NCI-H1048 (cell line): ENCODE data around the gene CACNB4.

ENCODE experiments used
- DNase-seq: peaks from one replicate; lab custom pipeline; 2025; lab: John Stamatoyannopoulos, UW

The CACNB4 gene

DNA sequence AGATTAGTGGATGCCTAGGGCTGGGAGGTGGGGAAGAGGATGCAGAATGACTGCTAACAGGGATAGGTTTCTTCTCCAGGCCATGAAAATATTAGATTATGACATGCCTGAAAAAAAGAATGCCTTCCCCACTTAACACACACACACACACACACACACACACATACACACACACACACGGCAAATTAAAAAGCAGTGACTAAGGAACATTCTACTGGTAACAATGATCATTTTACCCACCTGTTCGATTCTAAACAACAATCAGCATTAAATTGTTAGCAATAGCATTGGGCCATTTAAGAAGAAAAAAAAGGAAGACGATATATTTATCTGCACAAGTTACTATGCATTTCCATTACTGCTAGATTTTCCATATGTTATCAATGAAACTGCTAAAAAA is 10.8 kb downstream of the CACNB4 start:
- no peak for DNase-seq

DNA sequence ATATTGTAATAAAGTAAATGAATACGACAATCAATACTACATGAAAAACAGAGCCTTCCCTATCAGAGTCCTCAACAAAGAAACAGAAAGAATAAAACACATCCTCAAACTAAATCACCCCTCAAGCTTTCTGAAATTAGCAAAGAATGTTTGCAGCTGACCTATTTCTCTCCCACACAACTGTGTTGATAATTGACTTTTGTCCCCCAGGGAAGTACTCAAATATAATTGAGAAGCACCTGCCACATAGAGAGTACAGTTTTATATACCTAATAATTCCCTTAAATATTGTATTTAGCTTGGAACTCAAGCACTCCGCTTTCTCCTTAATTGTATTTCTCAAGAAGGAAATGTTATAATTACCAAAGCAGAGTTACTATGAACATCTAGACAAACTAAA is 12.6 kb downstream of the CACNB4 start:
- DNase-seq, result no peak

DNA sequence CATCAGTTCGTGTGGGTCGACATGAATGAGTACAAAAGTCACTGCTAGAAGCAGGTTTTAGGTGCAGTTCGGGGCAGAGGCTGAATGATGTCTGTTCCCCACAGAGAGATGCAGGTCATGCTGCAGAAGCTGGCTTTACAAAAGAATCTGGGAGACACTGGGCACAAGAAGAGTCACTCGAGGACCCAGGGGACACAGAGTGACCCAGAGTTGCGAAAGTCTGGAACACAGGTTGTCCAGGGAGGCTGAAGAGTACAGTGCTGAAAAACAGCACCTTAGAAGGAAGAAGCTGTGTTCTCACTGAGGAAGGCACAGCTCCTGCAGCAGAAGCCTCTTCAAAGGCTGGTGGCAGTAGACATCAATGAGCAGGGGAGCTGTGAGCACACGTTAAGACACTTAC is 14.8 kb downstream of the CACNB4 start:
- DNase-seq, result no peak

DNA sequence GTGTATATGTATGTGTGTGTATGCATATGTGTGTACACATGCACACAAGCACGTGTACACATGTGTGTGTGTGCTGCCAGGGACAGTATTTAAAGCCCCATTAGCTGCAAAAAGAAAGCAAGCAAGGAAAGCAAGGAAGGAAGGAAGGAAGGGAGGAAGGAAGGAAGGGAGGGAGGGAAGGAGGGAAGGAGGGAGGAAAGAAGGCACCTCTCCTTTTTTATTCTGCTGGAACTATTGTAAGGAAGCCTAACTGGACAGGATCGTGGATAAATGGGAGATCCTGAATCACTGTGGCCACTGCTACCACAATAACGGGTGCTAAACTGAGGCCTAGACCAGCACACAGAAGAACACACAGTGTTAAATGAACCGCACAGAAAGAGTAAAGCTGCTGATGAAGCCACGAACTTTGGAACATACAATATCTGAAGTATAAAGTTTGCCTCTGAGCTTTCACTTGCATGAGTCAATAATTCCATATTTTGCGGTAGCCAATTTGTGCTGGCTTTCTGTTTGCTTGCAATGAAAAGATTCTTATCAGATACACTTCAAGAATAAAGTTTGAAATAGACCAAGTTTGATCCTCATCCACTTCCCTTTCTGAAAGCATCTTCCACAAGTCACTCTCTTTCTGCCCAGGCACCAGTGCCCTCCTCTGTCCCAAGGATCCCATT is 15.5 kb downstream of the CACNB4 start:
- no peak for DNase-seq

DNA sequence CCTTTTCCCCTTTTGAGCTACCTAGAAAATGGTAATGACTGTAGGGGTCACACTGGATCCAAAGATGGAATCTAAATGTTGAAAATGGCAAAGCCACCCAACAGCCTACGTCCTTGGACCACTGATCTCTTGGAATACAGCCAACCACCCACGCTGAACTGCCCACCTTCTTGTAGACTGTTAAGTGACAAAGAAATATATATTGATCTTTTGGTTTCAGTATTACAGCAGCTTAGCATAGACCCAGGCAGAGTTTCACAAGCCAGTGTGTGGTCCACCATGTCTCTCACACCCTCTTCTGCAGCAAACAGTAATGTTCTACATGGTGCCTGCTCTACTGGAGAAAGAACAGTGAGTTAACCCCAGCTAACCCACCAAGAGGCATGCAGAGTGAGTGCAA is 20.2 kb downstream of the CACNB4 start:
- DNase-seq, result no peak

DNA sequence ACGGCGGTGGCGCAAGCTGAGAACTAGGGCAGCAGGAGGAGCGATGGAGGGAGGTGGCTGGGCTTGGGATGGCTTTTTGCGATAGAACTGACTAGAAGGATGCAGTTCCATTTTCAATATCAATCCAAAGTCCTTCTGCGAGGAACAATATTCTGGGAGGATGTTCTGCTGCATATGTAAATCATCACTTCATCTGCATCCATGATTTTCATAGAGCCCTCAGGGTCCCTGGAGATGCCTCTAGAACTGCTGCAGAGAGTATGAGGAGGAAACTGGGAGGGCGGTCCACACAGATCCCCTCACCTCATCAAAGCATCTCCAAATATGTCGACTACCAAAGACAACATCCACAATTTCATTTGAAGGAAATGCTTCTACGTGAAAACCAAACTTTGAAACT is 20.8 kb downstream of the CACNB4 start:
- no peak for DNase-seq

DNA sequence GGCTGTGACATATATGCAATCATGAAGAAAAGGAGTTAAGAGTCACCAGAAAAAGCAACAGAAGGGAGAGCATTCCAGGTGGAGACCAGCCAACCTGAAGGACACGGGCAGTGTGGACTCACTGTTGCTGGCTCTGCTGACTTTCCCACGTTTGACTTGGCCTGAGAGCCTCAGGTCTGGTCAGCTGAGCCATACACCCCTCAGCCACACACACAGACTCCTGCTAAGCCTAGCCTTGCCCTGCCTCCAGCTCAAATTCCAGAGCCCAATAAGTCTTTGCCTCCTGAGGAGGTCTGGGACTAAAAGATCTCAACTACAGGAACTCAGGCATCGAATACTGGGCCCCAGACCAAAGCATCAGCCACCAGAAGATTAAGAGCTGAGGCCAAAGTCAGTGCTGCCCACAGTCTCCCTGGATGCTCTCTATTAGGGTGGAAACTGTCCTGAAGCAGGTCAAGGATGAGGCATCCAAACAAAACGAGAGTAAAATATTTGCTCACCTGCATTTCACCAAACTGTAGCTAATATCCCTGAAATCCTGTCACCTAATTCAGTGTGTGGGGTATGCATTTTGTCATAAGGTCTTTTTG is 23.3 kb downstream of the CACNB4 start:
- DNase-seq, result no peak

DNA sequence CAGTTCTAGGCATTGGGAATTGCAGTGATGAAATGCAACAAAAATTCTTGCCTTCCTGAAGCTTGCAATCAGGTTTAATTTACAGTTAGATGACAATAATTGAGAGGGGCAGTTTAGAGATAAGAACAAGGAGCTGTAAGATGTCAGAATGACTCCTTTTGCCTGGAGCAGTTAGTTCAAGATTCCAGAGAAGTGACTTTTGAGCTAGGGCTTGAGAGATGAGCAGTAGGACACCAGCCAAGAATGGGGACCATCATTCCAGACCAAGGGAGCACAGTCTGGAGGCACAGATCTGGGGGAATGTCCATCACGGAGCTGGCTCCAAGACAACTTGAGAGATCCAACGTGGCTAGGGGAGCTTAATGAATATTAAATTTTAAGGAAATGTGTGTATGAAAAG is 26.8 kb downstream of the CACNB4 start:
- DNase-seq, result no peak

DNA sequence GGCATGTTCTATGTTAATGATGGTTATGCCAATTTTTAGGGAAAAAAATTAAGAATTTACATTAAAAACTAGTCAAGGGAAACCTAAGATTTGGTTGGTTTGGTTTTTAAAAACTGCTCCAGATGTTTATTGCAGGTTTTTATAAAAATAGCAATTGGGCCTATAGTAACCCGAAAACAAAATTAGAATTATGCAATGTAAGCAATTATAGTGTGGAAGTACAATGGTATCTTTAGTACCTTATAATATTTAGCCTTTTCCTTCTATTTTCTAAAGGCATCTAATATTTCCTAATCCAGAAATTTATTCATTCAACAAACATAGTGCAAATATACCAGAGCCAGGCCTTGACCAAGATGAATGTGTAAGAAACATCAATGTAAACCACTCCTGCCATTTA is 27.3 kb downstream of the CACNB4 start:
- no peak for DNase-seq

DNA sequence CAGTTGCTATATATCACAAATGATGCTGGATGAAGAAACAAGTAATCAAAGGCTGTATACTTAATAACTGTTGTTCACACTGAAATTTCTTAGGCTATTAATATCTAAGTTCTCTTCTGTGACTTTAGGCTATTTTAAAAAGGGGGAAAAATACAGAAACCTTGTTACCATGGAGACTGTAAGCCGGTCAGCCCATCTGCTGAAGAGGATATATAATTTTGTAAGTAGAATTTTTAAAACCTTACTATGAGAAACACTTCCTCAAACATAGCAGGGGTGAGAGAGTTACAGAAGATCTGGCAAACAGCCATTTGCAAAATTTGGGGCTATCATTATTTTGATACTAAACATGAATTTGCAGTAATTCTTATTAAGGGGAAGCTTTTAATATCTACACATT is 27.8 kb downstream of the CACNB4 start:
- DNase-seq, result no peak

DNA sequence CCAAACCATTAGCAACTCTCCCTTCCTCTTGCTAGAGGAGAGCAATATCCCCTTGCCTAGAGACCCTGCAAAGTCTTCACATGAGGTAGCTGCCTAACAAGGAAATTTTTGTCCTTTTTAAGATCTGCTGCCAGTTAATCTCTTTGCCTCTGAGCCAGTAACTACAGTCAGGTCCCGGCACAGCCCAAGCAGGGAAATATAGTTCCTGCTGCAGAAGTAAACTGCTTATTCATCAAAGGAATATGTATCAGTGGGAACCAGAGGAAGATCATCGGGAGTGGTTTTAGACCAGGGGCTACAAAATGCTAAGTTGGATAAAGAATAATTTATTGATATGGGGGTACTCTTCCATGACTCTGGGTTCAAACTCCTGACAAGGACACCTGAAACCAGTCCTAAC is 30.6 kb downstream of the CACNB4 start:
- DNase-seq, result no peak

DNA sequence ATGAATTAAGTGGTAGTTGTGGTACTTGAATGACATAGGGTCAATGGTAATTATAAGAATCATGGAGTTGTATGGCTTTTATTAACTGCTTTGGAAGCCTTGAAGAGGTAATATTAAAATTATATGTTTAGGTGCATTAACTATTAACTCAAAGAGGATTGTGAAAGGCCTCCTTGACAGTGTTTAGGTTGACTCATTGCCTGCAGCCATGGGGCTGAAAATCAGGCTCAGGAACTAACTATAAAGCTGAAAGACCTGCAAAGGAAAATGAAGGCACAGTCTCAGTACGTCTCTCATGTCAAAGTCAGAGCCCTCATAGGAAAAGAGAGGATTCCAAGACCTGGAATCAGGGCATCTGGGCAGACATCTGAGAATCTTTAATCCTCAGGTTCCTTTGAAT is 31.0 kb downstream of the CACNB4 start:
- DNase-seq, result no peak

DNA sequence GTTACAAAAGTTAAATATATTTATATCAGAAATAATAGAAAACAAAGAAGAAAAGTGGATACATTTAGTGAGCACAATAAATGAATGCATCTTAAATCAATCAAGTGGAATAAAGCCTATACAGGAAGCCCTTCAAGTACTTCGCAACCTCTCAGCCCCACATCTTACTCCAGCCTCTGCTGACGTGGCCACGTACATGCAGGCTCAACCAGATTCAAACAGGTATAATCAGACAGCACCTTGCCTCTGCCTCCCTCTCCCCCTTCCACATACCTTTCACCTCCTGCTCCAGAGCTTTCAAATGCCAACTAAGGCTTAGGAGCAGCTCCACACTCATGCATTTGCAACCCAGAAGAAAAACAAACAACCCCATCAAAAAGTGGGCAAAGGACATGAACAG is 32.9 kb downstream of the CACNB4 start:
- DNase-seq, result no peak

DNA sequence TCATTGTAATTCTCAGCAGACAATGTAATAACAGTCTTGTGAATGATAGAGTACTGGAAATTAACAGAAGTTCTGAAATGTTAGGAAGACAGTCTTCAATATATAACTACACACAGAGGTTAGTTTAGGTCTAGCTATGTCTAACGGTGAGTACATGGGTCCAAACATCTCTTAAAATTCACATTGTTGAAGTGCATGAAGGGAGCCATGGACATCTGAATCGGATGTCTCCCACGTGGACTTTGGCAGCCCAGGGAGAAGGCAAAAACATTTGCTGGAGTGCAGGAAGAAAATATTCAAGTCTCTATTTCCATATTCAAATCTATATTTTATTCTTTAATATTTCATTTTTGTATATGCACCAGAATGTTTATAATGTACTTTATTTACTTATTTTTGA is 34.8 kb downstream of the CACNB4 start:
- no peak for DNase-seq

DNA sequence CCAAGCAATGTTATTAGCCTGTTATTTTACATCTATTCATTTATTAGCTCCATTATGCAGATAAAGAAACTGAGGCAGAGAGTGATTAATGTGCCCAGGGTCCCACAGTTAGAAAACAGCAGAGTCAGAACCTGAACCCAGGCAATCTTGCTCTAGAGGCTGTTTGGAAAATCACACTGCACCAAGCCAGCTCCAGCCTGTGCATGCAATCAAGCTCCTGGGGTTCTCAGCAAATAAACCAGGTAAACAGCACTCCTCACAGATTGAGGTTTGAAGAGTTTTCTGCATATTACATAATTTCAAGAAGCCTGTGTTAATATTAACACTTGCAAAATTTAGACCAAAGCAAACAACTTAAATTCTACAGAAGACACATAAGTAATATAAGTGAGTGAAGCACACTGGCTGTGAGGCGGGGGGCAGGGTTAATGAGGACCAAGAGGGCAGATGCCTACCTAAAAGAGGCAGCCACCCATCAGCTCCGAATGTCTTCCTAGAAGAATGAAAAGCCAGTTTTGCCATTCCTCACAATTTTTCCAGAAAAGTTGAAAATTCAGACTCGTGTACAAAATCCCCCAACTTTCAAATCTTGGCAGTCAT is 35.4 kb downstream of the CACNB4 start:
- DNase-seq, result no peak

DNA sequence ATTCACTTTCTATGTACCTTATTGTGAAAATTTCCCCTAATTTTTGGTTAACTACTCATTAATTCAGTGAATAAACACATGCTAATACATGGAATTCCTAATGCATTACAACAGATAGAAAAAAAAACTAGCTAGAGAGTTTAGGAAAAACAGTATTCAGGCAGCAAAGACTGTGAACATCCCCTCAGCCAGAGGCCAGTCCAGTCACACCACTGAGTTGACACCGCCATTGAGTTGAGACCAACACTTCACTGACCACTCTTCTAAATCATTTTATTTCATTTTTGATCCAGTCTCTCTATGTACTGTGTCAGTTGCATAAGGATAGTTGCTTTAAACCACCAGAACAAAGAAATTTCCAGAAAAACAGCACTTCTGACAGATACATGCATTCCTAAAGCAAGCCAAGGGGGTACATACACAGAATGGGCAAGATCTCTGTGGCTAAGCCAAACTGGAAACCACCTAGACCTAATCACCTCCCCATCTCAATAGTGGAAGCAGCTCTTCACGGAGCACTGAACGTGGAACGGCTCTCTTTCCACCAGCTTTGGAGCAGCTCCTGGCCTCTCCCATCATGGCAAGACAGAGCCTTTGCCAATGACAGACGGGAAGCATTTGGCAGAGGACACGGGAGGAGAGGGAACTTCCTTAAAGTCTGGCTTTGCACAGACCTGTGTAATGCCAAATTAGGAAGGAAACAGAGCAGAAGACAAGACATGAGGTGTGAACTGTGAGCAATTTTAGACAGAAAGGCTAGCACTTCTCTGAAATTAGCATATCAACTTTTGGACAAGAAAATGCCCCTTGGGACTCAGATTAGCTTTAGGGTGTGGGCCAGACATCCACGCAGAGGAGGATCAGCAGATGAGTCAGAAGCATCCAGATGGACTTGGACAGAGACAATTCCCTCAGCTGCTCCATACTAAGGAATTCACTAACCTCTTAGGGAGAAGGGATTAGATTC is 36.4 kb downstream of the CACNB4 start:
- no peak for DNase-seq

DNA sequence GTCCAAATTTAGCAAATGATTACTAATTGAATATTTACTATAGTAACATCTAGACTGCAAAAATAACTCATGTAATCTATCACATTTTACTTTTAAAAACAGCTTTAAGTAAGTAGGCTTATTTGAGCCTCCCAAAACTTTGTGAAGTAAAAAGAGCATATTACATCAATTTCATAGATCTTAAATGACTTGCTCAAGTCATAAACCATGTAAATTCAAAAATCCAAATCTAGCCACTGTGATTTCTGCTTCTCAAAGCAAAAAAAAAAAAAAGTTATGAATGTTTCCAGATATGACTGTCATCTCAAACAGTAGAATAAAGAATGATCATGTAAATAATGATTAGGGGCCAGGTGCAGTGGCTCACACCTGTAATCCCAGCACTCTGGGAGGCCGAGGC is 37.5 kb downstream of the CACNB4 start:
- no peak for DNase-seq

DNA sequence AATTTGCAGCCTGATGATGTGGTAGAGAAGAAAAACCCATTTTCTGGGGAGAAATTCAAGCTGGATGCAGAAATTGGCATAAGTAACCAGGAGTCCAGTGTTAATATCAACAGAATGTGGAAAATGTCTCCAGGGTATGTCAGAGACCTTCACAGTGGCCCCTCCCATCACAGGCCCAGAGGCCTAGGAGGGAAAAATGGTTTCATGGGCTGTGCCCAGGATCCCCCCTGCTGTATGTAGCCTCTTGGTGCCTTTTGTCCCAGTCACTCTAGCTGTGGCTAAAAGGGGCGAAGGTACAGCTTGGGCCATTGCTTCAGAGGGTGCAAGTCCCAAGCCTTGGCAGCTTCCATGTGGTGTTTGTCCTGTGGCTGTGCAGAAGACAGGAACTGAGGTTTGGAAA is 40.2 kb downstream of the CACNB4 start:
- no peak for DNase-seq

DNA sequence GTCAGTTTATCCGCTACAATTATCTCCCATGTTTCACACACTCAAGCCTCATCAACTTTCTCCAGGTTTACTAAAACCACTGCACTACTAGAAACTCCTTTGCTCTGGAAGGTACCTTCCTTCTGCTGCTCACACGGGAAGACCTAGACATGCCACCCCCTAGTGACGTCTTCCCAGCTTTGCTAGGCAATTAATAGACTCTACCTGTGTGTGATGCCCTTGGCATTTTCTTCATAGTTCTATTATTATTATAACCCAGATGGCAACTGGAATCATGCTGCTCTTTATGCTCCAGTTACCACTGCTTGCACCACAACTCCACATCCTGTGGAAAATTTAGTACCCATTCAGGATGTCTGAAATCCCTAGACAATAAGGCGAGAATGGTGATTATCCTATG is 42.4 kb downstream of the CACNB4 start:
- DNase-seq, result no peak

DNA sequence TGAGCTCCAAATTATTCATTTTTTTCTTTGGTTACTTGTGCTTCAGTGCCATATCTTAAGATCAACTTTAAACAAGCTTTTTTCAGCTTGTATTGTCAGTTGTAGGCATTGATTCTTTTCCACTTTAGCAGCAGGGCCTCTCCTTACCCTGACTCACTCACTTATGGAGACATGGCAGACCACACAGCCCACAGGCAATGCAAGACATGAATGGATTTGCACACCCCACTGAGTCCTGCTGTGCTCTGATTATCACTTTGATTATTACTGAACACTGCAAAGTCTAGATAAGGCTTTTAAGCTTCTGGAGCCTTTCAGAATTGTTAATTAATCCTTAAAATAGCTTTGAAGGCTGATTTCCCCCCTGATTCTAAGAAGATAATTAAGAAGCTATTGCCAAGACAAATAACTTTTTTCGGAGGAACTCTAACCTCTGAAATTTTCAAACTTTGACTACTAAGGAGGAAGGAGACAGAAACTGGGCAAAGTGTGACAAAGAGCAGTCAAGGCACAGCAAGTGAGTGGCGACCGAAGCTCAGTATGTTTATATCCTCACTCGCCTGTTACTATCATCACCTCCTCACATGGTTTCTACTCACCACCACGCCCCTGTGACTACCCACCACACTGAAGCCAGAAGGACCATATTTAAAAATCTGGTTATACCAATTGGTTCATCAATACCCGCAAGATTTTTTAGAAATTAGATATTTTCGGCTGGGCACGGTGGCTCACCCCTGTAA is 43.3 kb downstream of the CACNB4 start:
- DNase-seq, result no peak

DNA sequence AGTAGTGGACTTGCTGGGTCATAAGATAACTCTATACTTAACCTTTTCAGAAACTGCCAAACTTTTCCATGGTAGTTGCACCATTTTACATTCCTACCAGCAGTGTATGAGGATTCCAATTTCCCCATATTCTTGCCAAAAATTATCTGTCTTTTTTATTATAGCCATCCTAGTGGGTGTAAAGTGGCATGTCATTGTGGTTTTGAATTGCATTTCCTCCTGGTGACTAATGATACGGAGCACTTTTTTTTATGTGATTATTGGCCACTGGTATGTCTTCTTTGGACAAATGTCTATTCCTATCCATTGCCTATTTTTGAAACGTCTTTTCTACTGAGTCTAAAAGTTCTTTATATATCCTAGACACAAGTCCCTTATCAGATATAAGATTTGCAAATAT is 44.3 kb downstream of the CACNB4 start:
- DNase-seq, result no peak

DNA sequence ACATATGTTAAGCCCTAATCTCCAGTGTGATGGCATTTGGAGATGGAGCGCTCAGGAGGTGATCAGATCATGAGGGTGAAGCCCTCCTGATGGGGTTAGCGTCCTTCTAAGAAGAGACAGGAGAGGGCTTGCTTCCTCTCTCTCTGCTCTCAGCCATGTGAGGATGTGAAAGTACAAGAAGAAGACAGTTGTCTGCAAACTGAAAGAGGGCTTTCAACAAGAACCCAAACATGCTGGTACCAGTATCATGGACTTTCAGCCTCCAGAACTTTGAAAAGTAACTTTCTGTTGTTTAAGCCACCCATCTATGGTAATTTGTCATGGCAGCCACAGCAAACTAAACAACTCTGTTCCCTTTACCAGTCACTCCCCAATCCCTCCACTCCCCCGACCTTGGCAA is 47.4 kb downstream of the CACNB4 start:
- no peak for DNase-seq
